BLaER1 treated with 17β-estradiol and CSF1 and Interleukin-3, amounts not matched to agents 10 nM and 100 nM (cell line): ENCODE data around the gene SLC25A1.
A peak's percentile ranks its signal among the peaks of the same experiment; 100 is the strongest.

Experiments
- H3K27ac ChIP-seq, 11 experiments: shearing (Covaris generic); formaldehyde crosslinking; 2 replicates each; pipeline ENCODE4 v1.8.1; 2022
- H3K27me3 ChIP-seq, 11 experiments: shearing (Covaris generic); formaldehyde crosslinking; 2 replicates each; pipeline ENCODE4 v1.8.1; 2022
- H3K36me3 ChIP-seq, 11 experiments: shearing (Covaris generic); formaldehyde crosslinking; 2 replicates each; pipeline ENCODE4 v1.8.1; 2022
- H3K4me1 ChIP-seq, 10 experiments: shearing (Covaris generic); formaldehyde crosslinking; 2 replicates each; pipeline ENCODE4 v1.8.1; 2022
- H3K4me2 ChIP-seq, 11 experiments: shearing (Covaris generic); formaldehyde crosslinking; 2 replicates each; pipeline ENCODE4 v1.8.1; 2022
- H3K4me3 ChIP-seq, 10 experiments: shearing (Covaris generic); formaldehyde crosslinking; 2 replicates each; pipeline ENCODE4 v1.8.1; 2022
- H3K9ac ChIP-seq, 11 experiments: shearing (Covaris generic); formaldehyde crosslinking; 2 replicates each; pipeline ENCODE4 v1.8.1; 2022
- H3K9me3 ChIP-seq, 11 experiments: shearing (Covaris generic); formaldehyde crosslinking; replicated peaks in 1 of 11; 2 replicates each; pipeline ENCODE4 v1.8.1; 2022
- H4K20me1 ChIP-seq, 11 experiments: shearing (Covaris generic); formaldehyde crosslinking; 2 replicates each; pipeline ENCODE4 v1.8.1; 2022
- Cebpa-rat ChIP-seq, 11 experiments: shearing (Covaris generic); IDR thresholded peaks; 2 replicates each; pipeline ENCODE4 v1.8.1; 2022

The SLC25A1 gene

GRCh38 chr22:19152942-19153883 lies 25.3 kb downstream of the SLC25A1 start:
- Histone ChIP-seq H3K9me3 (peaks cover 10 to 30% (median 20%) of the 10 kb centered on the region in 11 experiments; a peak in 20 of 22 replicates), H3K4me1 (peaks cover 0 to under 1% (median 0%) of the 10 kb centered on the region in 10 experiments; a peak in 1 of 20 replicates), H3K4me3 (no peak overlapping the region), H4K20me1 (no peaks in the 10 kb centered on the region), H3K36me3 (no peaks in the 10 kb centered on the region), H3K9ac (no peak overlapping the region), H3K27me3 (peaks cover 32 to 45% (median 40%) of the 10 kb centered on the region in 11 experiments), H3K27ac (no peak overlapping the region), H3K4me2 (no peak overlapping the region)
- no peak for TF ChIP-seq Cebpa-rat (IDR thresholded peaks at IDR 0.05)

GRCh38 chr22:19151329-19152191 lies 27.0 kb downstream of the SLC25A1 start:
- no peak overlapping the region for H3K9ac ChIP-seq
- H3K4me2 ChIP-seq = no peak overlapping the region
- no peaks in the 10 kb centered on the region for H4K20me1 ChIP-seq
- peaks cover 10 to 30% (median 20%) of the 10 kb centered on the region in 11 experiments; a peak in 20 of 22 replicates for H3K9me3 ChIP-seq
- no peak overlapping the region for H3K4me3 ChIP-seq
- H3K36me3 ChIP-seq = no peaks in the 10 kb centered on the region
- H3K27ac ChIP-seq = no peak overlapping the region
- no peak for TF ChIP-seq Cebpa-rat (IDR thresholded peaks at IDR 0.05)
- no peaks in the 10 kb centered on the region for H3K4me1 ChIP-seq
- H3K27me3 ChIP-seq = peaks cover 32 to 55% (median 46%) of the 10 kb centered on the region in 11 experiments

GRCh38 chr22:19150482-19151328 lies 27.8 kb downstream of the SLC25A1 start:
- TF ChIP-seq Cebpa-rat (IDR thresholded peaks at IDR 0.05) = no peak
- no peak overlapping the region for H3K4me2 ChIP-seq
- no peaks in the 10 kb centered on the region for H4K20me1 ChIP-seq
- peaks cover 32 to 55% (median 46%) of the 10 kb centered on the region in 11 experiments for H3K27me3 ChIP-seq
- H3K4me1 ChIP-seq = no peaks in the 10 kb centered on the region
- peaks cover 10 to 30% (median 20%) of the 10 kb centered on the region in 11 experiments; a peak in 20 of 22 replicates for H3K9me3 ChIP-seq
- H3K36me3 ChIP-seq = no peaks in the 10 kb centered on the region
- no peak overlapping the region for H3K9ac ChIP-seq
- no peak overlapping the region for H3K4me3 ChIP-seq
- H3K27ac ChIP-seq = no peak overlapping the region

- no peak within 1 kb of the TSS for H3K4me2 ChIP-seq
- no peak within 1 kb of the TSS for H3K4me3 ChIP-seq
- H3K4me1 ChIP-seq = no peaks in the 10 kb centered on the region
- H3K27me3 ChIP-seq = peaks cover 32 to 55% (median 46%) of the 10 kb centered on the region in 11 experiments
- TF ChIP-seq Cebpa-rat (IDR thresholded peaks at IDR 0.05) = no peak
- no peak within 1 kb of the TSS for H3K27ac ChIP-seq
- H3K36me3 ChIP-seq = no peaks in the 10 kb centered on the region
- H4K20me1 ChIP-seq = no peaks in the 10 kb centered on the region
- H3K9ac ChIP-seq = no peak within 1 kb of the TSS
- H3K9me3 ChIP-seq = peaks cover 10 to 30% (median 20%) of the 10 kb centered on the region in 11 experiments; a peak in 20 of 22 replicates
Measured at GRCh38 chr22:19149991-19150390, 28.5 kb downstream of the SLC25A1 start, which contains the start of gene GSC2. Gene GSC2, minus strand, starts transcription at chr22:19150292. Its CDS starts 9 bp downstream, at chr22:19150283.

- H3K4me1 ChIP-seq = no peaks in the 10 kb centered on the region
- no peak overlapping the region for H3K9ac ChIP-seq
- peaks cover 10 to 30% (median 20%) of the 10 kb centered on the region in 11 experiments; a peak in 20 of 22 replicates for H3K9me3 ChIP-seq
- H3K4me2 ChIP-seq = no peak overlapping the region
- peaks cover 0 to under 1% (median 0%) of the 10 kb centered on the region in 11 experiments; a peak in 3 of 22 replicates for H4K20me1 ChIP-seq
- TF ChIP-seq Cebpa-rat (IDR thresholded peaks at IDR 0.05) = no peak
- no peak overlapping the region for H3K27ac ChIP-seq
- H3K36me3 ChIP-seq = no peaks in the 10 kb centered on the region
- no peak overlapping the region for H3K4me3 ChIP-seq
- H3K27me3 ChIP-seq = peaks cover 32 to 55% (median 46%) of the 10 kb centered on the region in 11 experiments
Measured at GRCh38 chr22:19149047-19149883, 29.3 kb downstream of the SLC25A1 start.

GRCh38 chr22:19148417-19149046 lies 30.0 kb downstream of the SLC25A1 start:
- no peaks in the 10 kb centered on the region for H3K36me3 ChIP-seq
- H4K20me1 ChIP-seq = peaks cover 0 to 8% (median 5%) of the 10 kb centered on the region in 11 experiments; a peak in 11 of 22 replicates
- no peak overlapping the region for H3K4me3 ChIP-seq
- no peak for TF ChIP-seq Cebpa-rat (IDR thresholded peaks at IDR 0.05)
- H3K27me3 ChIP-seq = peaks cover 32 to 55% (median 46%) of the 10 kb centered on the region in 11 experiments
- H3K9me3 ChIP-seq = peaks cover 10 to 30% (median 20%) of the 10 kb centered on the region in 11 experiments; a peak in 20 of 22 replicates
- no peak overlapping the region for H3K27ac ChIP-seq
- H3K9ac ChIP-seq = no peak overlapping the region
- no peak overlapping the region for H3K4me2 ChIP-seq
- H3K4me1 ChIP-seq = peaks cover 3 to 5% (median 4%) of the 10 kb centered on the region in 10 experiments

GRCh38 chr22:19147195-19147780 lies 31.2 kb downstream of the SLC25A1 start:
- no peak overlapping the region for H3K4me2 ChIP-seq
- no peak overlapping the region for H3K27ac ChIP-seq
- no peak for TF ChIP-seq Cebpa-rat (IDR thresholded peaks at IDR 0.05)
- H4K20me1 ChIP-seq = peaks cover 0 to 21% (median 17%) of the 10 kb centered on the region in 11 experiments; a peak in 13 of 22 replicates
- peaks cover 10 to 30% (median 20%) of the 10 kb centered on the region in 11 experiments; a peak in 20 of 22 replicates for H3K9me3 ChIP-seq
- H3K36me3 ChIP-seq = peaks cover 5 to 10% (median 6%) of the 10 kb centered on the region in 11 experiments
- peaks cover 32 to 51% (median 44%) of the 10 kb centered on the region in 11 experiments for H3K27me3 ChIP-seq
- no peak overlapping the region for H3K4me3 ChIP-seq
- peaks cover 11 to 17% (median 14%) of the 10 kb centered on the region in 10 experiments for H3K4me1 ChIP-seq
- 0 out of 22 replicates have a peak overlapping the region, but pooled peaks of 1 of the 11 experiments have one; percentile 15 for H3K9ac ChIP-seq
